ENCODE data around the gene BBS4. TPM values are rescaled to one million over a fixed set of nuclear protein-coding genes. Genes with fewer than 3 reads are reported as not detected.
"Not testable (repeated sequence)": the region's sequence is repeated elsewhere in the genome, so short reads cannot be mapped to it uniquely, and the experiment has no call there.

BBS4 gene
- total and polyA plus RNA-seq, 10 donors, result 7.5 to 20.7 (median 13.4) TPM

DNA sequence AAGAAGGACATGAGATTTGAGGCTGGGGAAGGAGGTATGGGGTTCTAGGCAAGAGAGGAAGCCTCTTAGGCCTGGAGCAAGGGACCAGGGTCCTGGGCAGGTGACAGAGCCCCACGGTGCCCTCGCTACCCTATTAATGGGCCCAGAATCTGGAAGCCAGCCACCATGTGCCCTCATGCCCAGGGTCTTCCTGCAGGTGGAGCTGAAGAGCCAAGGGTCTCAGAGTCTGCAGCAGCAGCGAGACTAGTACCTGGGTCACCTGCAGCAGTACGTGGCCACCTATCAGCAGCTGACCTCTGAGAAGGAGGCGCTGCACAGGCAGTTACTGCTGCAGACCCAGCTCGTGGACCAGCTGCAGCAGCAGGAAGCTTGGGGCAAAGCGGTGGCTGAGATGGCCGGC is 22.1 kb upstream of the BBS4 start:
- WGBS, 5 donors, result 88% methylated on average over 2 of the region's 8 CpGs; no CpG with 5 or more reads in 4 of the 5 donors

GRCh38 chr15:72665706-72666105 is 20.3 kb upstream of the BBS4 start:
- H3K27me3 ChIP-seq (replicated peaks in 1 of 7); H3K4me3 ChIP-seq; H3K9me3 ChIP-seq; DNase-seq; H3K27ac ChIP-seq; H3K36me3 ChIP-seq; intact Hi-C loops (cut with DNase I; ENCODE audit: low total_unique reads); H3K4me1 ChIP-seq: not testable (repeated sequence)
- 71 to 78% (median 73%) methylated on average over 3 to 5 of the region's 11 CpGs; no CpG with 5 or more reads in 2 of the 5 donors for WGBS, 5 donors

More for the DNA sequence above, 22.1 kb upstream of the BBS4 start:
- H3K9me3 ChIP-seq; intact Hi-C loops (cut with DNase I; ENCODE audit: low total_unique reads); H3K4me3 ChIP-seq; H3K36me3 ChIP-seq; DNase-seq; H3K27ac ChIP-seq; H3K27me3 ChIP-seq (replicated peaks in 1 of 7); H3K4me1 ChIP-seq: not testable (repeated sequence)

- H3K4me3 ChIP-seq; H3K27ac ChIP-seq; H3K36me3 ChIP-seq; H3K4me1 ChIP-seq; DNase-seq; intact Hi-C loops (cut with DNase I; ENCODE audit: low total_unique reads); H3K9me3 ChIP-seq: not testable (repeated sequence)
- 90 to 97% (median 95%) methylated on average over 2 to 5 of the region's 6 CpGs for WGBS, 5 donors
- H3K27me3 ChIP-seq (replicated peaks in 1 of 7), result peaks cover 0 to 25% (median 0%) of the 10 kb centered on the region in 7 donors
Measured at GRCh38 chr15:72669803-72670202, 16.2 kb upstream of the BBS4 start.

GRCh38 chr15:72670656-72671352 is 15.2 kb upstream of the BBS4 start:
- H3K27ac ChIP-seq; H3K4me1 ChIP-seq; H3K36me3 ChIP-seq; intact Hi-C loops (cut with DNase I; ENCODE audit: low total_unique reads); H3K9me3 ChIP-seq: not testable (repeated sequence)
- WGBS, 5 donors, result 4 to 7% (median 6%) methylated on average over 5 to 8 of the region's 8 CpGs
- Histone ChIP-seq H3K27me3 (replicated peaks in 1 of 7) (peaks cover 0 to 35% (median 3%) of the 10 kb centered on the region in 7 donors), H3K4me3 (peak overlapping the region in 4 of 8 donors; percentile 10 to 60 (median 21))
- peak; percentile 91 for DNase-seq
- peak in 10 of 11 experiments; percentile 44 to 84 (median 76) for TF ChIP-seq CTCF (IDR thresholded peaks at IDR 0.05 in 8 of 11, conservative IDR thresholded peaks at IDR 0.05 in 3 of 11)

DNA sequence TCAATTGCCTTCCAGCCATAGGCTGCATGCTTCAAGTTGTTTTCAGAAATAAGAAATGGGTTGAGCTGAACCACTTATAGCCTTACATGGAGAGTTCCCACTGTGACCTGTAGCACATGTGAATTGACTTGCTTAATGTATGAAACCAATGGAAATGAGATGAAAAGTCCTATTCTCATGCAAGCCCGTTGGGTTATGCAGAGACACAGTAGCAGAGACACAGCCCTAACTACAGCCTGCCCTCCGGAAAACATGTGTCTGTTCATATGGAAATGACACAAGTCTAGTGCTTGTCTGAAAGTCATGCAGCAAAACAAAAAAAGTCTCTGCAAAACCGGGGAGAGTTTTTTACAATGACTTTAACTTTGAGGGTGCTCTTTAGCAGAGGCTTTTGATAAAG is 14.5 kb upstream of the BBS4 start:
- Histone ChIP-seq H3K36me3 (no peaks in the 10 kb centered on the region), H3K27me3 (replicated peaks in 1 of 7) (peaks cover 0 to 42% (median 4%) of the 10 kb centered on the region in 7 donors), H3K9me3 (no peaks in the 10 kb centered on the region), H3K27ac (no peak overlapping the region), H3K4me1 (peaks cover 0 to 7% (median 3%) of the 10 kb centered on the region in 6 donors), H3K4me3 (no peak overlapping the region)
- DNase-seq, result no peak
- intact Hi-C loops (cut with DNase I; ENCODE audit: low total_unique reads), result no loop called here
- 22 to 35% (median 26%) methylated on average over 3 of the region's 3 CpGs for WGBS, 5 donors
- TF ChIP-seq POLR2A (IDR thresholded peaks at IDR 0.05), result no peak
- no peak for TF ChIP-seq POLR2AphosphoS5 (IDR thresholded peaks at IDR 0.05)
- TF ChIP-seq CTCF (IDR thresholded peaks at IDR 0.05 in 8 of 11, conservative IDR thresholded peaks at IDR 0.05 in 3 of 11), result no peak
